NCI-H146 treated with DMSO at 0.1 percent for 48 hours (cell line): Measurements from ENCODE around the gene PRCC.
A peak's percentile ranks its signal among the peaks of the same experiment; 100 is the strongest.

Experiments
- DNase-seq: peaks from one replicate; lab custom pipeline; 2025; ENCODE audit not compliant: unreplicated experiment; lab: John Stamatoyannopoulos, UW

The PRCC gene

GRCh38 chr1:156767101-156767878, at the start of gene PRCC:
TSS of gene PRCC (plus strand) at chr1:156767535. CDS start at chr1:156767772, 237 bp downstream.
- peak; percentile 99 for DNase-seq

- DNase-seq: no peak
Observed at GRCh38 chr1:156721131-156721530, 46.2 kb upstream of the PRCC start.

GRCh38 chr1:156721535-156721934, 45.8 kb upstream of the PRCC start:
- no peak for DNase-seq

GRCh38 chr1:156725683-156726280, 41.6 kb upstream of the PRCC start:
- peak; percentile 77 for DNase-seq

GRCh38 chr1:156726549-156727226, 40.6 kb upstream of the PRCC start:
- DNase-seq: peak; percentile 5

GRCh38 chr1:156727492-156727891, 39.8 kb upstream of the PRCC start:
- no peak for DNase-seq

- peak; percentile 47 for DNase-seq
Observed at GRCh38 chr1:156727926-156728598, 39.3 kb upstream of the PRCC start, which contains the start of gene METTL25B. TSS of gene METTL25B (plus strand) at chr1:156728469. CDS start at chr1:156729105, 636 bp downstream.

- DNase-seq: peak; percentile 92
Observed at GRCh38 chr1:156728599-156729462, 38.5 kb upstream of the PRCC start, which contains the start of gene ISG20L2. TSS of gene ISG20L2 (minus strand) at chr1:156728766. CDS start at chr1:156727652, 1,114 bp downstream.

- no peak for DNase-seq
Observed at GRCh38 chr1:156733989-156734584, 33.2 kb upstream of the PRCC start.

GRCh38 chr1:156738407-156738806, 28.9 kb upstream of the PRCC start:
- no peak for DNase-seq

GRCh38 chr1:156738916-156739315, 28.4 kb upstream of the PRCC start:
- no peak for DNase-seq

- DNase-seq: no peak
Observed at GRCh38 chr1:156740237-156740740, 27.0 kb upstream of the PRCC start.

GRCh38 chr1:156740741-156741480, 26.4 kb upstream of the PRCC start, which contains the start of gene MRPL24:
TSS of gene MRPL24 (minus strand) at chr1:156741088. CDS start at chr1:156738704, 2,384 bp downstream.
- DNase-seq: peak; percentile 99

GRCh38 chr1:156741481-156741983, 25.8 kb upstream of the PRCC start:
- no peak for DNase-seq

- no peak for DNase-seq
Observed at GRCh38 chr1:156742017-156742416, 25.3 kb upstream of the PRCC start.

- DNase-seq: no peak
Observed at GRCh38 chr1:156742801-156743200, 24.5 kb upstream of the PRCC start.

GRCh38 chr1:156743367-156744302, 23.7 kb upstream of the PRCC start:
- no peak for DNase-seq

- DNase-seq: no peak
Observed at GRCh38 chr1:156744344-156744743, 23.0 kb upstream of the PRCC start.
